NB4 (cell line): ENCODE results near the gene CNBP.
"Not testable (repeated sequence)": the region's sequence is repeated elsewhere in the genome, so short reads cannot be mapped to it uniquely, and the experiment has no call there.

Experiments used
- DNase-seq: peaks from one replicate; pipeline ENCODE4 v3.0.0; 2010; ENCODE audit warnings: low read depth
- H3K4me3 ChIP-seq: one replicate; pipeline ENCODE4 v1.5.1; 2011; ENCODE audit warnings: mild to moderate bottlenecking, low read depth, low read length, moderate library complexity
- CTCF ChIP-seq: IDR thresholded peaks from one replicate; pipeline ENCODE4 v1.5.1; 2012; ENCODE audit warnings: low read depth, low read length
- MYC ChIP-seq: IDR thresholded peaks from 2 replicates; pipeline ENCODE4 v1.6.1; 2011; ENCODE audit warnings: low read depth, low read length
- POLR2A ChIP-seq: IDR thresholded peaks from 2 replicates; pipeline ENCODE4 v1.6.1; 2011; ENCODE audit warnings: mild to moderate bottlenecking; ENCODE audit not compliant: insufficient read length; ENCODE audit errors: extremely low read depth
- TF ChIP-seq, protein P1 (sequence below): IDR thresholded peaks from 2 replicates; pipeline ENCODE4 v1.6.1; 2011; ENCODE audit warnings: low read depth, low read length

The CNBP gene

DNA sequence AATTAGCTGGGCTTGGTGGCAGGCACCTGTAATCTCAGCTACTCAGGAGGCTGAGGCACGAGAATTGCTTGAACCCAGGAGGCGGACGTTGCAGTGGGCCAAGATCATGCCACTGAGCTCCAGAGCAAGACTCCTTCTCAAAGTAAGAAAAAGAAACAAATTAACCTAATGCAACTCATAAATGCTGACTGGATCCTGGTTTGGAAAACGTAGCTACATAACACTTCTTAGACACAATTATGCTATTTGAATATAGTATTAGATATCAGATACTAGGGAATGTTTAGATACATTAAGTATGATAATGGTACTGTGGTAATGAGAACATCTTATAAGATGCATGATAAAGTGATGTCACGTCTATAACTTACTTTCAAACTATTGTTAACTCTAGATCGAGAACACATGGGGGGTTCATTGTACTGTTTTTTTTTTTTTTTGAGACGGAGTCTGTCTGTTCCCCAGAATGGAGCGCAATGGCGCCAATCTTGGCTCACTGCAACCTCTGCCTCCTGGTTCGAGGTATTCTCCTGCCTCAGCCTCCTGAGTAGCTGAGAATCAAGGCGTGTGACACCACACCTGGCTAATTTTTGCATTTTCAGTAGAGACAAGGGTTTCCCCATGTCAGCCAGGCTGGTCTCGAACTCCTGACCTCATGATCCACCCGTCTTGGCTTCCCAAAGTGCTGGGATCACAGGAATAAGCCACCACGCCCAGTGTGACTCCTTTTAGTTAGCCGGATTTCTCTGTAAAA is 16.9 kb downstream of the CNBP start:
- no peak overlapping the region for H3K4me3 ChIP-seq
- DNase-seq: no peak
- TF ChIP-seq CTCF (no peak), POLR2A (no peak), MYC (no peak)
- TF ChIP-seq, protein P1, sequence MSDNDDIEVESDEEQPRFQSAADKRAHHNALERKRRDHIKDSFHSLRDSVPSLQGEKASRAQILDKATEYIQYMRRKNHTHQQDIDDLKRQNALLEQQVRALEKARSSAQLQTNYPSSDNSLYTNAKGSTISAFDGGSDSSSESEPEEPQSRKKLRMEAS: no peak

DNA sequence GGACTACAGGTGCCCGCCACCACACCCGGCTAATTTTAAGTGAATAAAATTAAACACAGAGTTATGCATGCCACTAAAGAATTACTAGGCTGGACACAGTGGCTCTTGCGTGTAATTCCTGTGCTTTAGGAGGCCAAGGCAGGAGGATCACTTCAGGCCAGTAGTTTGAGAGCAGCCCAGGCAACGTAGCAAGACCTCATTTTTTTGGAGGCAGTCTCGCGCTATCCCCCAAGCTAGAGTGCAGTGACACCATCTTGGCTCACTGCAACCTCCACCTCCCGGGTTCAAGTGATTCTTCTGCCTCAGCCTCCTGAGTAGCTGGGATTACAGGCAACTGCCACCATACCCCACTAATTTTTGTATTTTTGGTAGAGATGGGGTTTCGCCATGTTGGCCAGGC is 18.1 kb downstream of the CNBP start:
- not testable (repeated sequence) for DNase-seq, H3K4me3 ChIP-seq

GRCh38 chr3:129164500-129164899 is 19.2 kb downstream of the CNBP start:
- no peak for DNase-seq
- no peak overlapping the region for H3K4me3 ChIP-seq
- TF ChIP-seq CTCF (no peak), POLR2A (no peak), MYC (no peak)
- TF ChIP-seq, protein P1: no peak

DNA sequence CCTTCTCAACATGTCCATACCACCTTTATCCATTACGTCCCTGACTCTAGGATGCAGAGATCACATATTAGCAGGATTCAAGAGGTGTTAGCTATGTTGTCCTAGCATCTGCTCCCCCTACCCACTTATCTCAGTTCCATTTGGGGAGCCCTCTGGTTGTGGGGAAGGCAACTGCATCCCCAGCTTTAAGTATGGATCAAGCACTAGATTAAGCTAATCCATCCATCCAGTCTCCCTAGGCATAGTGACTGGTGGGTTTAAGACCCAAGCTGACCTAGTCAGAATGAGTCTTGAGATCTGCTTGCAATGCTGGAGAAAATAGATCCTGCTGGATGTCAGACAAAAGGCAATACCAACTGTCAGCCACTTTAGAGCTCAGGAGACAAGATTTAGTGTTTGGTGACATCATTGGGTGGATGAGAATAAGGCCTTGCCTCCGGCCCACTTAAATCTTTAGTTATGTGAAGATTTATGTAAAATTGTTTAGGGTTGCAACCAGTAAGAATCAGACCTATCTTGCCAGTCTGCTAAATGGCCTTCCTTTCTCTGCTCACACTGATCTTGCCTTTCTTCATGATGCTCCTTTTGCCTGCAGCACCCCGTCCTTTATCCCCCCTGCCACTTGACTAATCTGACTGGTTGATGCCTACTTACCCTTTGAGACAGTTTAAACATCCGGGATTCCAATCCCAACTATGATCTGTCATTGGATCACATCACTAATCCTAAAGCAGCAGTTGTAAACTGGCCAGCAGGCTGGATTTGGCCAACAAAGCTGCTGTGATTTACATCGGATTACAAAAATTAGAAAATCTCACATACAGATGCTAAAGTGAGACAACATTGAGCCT is 20.7 kb downstream of the CNBP start:
- peak overlapping the region; percentile 96 for H3K4me3 ChIP-seq

GRCh38 chr3:129161860-129162271 is 21.8 kb downstream of the CNBP start:
- H3K4me3 ChIP-seq: peak overlapping the region; percentile 96
- DNase-seq: peak; percentile 56
- TF ChIP-seq MYC (no peak), POLR2A (no peak)
- TF ChIP-seq, protein P1: no peak

More for the DNA sequence above, 20.7 kb downstream of the CNBP start:
- TF ChIP-seq, protein P1: no peak
- peak; percentile 43 for TF ChIP-seq CTCF
- peak; percentile 13 for TF ChIP-seq POLR2A
- DNase-seq: peak; percentile 58

- DNase-seq: peak; percentile 96
- H3K4me3 ChIP-seq: peak within 1 kb of the TSS; percentile 96
- TF ChIP-seq POLR2A (peak; percentile 72), CTCF (peak; percentile 90), MYC (peak; percentile 70)
- TF ChIP-seq, protein P1: peak; percentile 57
These were observed 22.5 kb downstream of the CNBP start, which contains the start of gene ISY1 for GRCh38 chr3:129160891-129161859. Gene ISY1, minus strand, starts transcription at chr3:129161063. Its CDS starts 88 bp downstream, at chr3:129160975.
